HG02588 (cell line): ENCODE measurements around the gene CYP2U1.
"Not testable (repeated sequence)": the region's sequence is repeated elsewhere in the genome, so short reads cannot be mapped to it uniquely, and the experiment has no call there.

Experiments used
- ATAC-seq: cut with Tn5 transposase; IDR thresholded peaks from one replicate; pipeline ENCODE4 v1.9.1; 2021; ENCODE audit warnings: mild to moderate bottlenecking, moderate library complexity; ENCODE audit not compliant: unreplicated experiment

CYP2U1 gene

DNA sequence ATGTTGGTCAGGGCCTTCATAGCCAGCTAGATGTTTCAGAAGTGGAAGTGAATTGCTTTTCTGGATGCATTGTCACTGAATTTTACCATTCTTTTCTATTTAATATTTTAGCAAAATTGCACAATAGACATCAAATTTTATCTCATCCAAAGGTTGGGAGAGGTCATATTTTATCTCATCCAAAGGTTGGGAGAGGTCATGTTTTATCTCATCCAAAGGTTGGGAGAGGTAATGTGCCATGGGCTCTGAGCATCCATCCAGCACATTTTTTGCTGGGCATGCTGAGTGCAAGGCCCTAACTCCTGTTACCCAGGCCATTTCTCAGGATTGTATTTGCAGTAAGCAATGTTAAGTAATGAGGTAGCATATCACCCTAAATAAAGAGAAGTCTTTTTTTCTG, 14.7 kb upstream of the CYP2U1 start:
- ATAC-seq: no peak

DNA sequence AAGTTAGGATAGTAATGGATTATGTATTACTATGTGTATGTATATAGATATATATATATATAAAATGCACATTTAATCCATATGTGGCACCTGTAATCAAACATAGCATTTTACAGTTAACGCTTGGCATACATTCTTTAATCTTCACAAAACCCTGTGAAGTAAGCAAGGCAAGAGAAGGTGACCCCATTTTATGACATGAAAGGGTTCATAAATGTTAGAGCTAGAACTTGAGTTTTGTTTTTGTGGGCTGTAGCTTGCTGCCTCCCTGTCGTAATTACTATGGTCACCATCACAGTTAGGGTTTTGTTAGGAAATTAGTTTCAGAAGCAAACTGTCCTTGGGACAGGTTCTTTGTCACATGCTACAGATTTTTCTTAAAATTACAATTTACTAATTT, 13.8 kb upstream of the CYP2U1 start:
- ATAC-seq: no peak

DNA sequence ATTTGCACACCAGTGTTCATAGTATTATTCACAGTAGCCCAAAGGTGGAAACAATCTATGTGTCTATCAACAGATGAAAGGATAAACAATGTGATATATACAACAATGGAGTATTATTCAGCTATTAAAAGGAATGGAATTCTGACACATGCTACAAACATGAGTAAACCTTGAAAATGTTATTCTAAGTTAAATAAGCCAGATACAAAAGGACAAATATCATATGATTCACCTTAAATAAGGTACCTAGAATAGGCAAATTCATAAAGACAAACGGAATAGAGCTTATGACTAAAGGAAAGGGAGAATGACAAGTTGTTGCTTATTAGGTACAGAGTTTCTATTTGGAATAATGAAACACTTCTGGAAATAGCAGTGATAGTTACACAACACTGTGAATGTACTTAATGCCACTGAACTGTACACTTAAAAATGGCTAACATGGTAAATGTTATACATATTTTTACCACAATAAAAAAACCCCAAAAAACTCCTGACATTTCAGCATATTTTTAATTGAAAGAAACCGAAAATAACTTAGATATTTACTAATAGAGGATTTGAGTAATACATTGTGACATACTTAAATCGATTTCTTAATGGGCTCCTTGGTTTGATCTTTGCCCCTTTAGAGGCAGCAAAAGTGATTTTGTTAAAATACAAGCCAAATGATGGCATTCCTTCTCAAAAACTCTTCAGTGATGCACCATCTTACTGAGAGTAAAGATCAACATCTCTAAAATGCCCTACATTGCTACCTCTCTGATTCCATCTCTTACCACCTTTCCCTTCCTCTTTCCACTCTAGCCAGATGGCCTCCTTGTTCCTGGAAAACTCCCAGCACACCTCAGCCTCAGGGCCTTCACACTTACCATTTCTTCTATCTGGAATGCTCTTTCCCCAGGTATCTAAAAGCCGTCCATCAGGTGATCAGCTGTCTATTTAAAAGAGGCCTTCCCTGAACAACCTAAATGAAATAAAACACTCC, 8.6 kb upstream of the CYP2U1 start:
- ATAC-seq: no peak

DNA sequence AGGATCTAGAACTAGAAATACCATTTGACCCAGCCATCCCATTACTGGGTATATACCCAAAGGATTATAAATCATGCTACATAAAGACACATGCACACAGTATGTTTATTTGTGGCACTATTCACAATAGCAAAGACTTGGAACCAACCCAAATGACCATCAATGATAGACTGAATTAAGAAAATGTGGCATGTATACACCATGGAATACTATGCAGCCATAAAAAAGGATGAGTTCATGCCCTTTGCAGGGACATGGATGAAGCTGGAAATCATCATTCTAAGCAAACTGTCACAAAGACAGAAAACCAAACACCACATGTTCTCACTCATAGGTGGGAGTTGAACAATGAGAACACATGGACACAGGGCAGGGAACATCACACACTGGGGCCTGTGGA, 5.6 kb upstream of the CYP2U1 start:
- not testable (repeated sequence) for ATAC-seq

DNA sequence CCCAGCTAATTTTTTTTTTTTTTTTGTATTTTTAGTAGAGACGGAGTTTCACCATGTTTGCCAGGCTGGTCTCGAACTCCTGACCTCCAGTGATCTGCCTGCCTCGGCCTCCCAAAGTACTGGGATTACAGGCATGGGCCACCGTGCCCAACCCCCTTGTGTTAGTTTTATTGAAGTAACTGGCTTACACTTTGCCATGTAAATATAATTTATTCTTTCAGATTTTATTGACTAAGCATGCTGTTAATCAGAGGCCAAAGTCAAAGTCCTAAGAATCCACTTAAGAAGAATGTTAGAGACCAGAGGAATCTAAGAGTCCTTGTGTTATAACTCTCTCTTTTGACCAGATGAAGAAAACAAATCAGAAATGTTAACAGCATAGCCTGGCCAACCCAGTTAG, 4.5 kb upstream of the CYP2U1 start:
- not testable (repeated sequence) for ATAC-seq

DNA sequence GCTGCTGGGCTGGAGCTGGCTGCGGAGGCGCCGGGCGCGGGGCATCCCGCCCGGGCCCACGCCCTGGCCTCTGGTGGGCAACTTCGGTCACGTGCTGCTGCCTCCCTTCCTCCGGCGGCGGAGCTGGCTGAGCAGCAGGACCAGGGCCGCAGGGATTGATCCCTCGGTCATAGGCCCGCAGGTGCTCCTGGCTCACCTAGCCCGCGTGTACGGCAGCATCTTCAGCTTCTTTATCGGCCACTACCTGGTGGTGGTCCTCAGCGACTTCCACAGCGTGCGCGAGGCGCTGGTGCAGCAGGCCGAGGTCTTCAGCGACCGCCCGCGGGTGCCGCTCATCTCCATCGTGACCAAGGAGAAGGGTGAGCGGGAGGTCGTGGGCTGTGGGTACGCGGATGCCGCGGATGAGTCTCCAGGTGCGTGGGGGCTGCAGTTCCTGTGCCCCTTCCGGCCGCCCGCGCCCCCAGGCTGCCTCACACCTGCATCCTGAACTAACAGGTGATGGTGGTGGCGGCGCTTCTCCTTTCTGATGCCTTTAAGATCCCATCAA, 499 bp downstream of the CYP2U1 start:
- ATAC-seq: peak; percentile 20

DNA sequence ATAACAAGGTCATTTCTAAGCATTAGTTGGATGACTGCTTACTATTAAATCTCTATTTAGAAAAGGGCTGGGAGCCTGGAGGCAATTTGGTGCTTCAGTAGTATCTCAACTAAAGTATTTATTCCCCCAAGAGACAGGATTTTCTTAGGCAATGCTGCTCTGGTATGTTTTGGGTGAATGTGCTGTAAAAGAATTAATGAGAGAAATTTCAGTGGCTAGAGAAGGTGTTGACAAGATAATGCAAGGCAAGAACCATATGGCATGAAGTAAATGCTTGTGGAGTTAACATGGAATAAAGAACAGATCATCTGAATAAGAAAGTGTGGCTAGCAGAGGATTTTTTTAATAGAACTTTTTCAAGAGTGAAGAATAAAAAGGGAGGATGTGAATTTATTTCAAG, 3.9 kb downstream of the CYP2U1 start:
- ATAC-seq: no peak

DNA sequence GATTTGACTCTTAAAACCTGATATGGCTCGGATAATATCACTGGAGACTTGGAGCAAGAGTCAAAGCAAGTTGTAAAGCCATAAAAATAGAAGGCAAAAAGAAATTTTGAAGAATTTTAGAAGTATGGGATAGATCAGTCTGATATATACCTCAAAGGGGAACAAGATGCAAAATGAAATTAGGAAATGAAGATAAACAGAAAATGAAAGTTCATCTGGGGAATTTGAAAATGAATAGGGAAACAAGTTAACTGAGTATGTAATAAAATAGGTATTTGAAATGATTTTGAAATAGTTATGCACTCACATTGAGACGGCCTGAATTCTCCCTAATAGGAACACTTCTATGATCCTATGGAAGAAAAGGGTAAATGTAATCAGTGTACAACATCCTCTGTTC, 5.7 kb downstream of the CYP2U1 start:
- ATAC-seq: no peak

DNA sequence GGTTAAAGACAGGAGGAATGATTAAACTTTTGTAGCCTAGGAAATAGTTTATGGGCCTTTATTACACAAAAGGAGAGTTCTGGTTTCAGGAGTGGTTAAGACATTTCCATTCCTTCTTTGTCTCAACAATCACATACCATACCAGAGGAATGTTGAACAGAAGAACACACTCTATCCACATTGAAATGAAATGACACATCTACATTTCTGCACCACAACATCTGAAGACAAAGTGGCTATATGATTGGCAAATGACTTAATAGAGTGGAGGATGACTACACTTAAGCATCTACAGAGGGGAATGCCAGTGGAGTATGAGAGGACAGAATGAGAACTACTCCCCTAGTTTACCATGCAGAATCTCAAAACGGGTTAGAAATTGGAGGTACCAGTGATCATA, 8.0 kb downstream of the CYP2U1 start:
- ATAC-seq: no peak

DNA sequence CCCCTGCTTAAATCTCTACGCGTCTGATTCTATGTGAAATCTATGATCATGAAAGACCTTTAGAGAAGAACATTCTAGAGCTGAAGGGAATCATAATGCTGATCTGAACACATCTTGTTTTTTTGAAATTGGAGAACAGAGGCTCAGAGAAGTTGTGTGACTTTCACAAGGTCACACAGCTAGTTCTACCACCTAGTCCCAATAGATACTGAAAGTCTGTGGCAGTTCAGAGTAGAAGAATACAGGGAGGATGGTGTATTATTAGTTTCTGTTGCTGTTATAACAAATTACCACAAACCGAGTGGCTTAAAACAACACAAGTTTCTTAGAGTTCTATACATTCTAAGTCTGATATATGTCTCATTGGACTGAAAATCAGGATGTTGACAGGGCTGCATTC, 14.5 kb downstream of the CYP2U1 start:
- ATAC-seq: no peak

DNA sequence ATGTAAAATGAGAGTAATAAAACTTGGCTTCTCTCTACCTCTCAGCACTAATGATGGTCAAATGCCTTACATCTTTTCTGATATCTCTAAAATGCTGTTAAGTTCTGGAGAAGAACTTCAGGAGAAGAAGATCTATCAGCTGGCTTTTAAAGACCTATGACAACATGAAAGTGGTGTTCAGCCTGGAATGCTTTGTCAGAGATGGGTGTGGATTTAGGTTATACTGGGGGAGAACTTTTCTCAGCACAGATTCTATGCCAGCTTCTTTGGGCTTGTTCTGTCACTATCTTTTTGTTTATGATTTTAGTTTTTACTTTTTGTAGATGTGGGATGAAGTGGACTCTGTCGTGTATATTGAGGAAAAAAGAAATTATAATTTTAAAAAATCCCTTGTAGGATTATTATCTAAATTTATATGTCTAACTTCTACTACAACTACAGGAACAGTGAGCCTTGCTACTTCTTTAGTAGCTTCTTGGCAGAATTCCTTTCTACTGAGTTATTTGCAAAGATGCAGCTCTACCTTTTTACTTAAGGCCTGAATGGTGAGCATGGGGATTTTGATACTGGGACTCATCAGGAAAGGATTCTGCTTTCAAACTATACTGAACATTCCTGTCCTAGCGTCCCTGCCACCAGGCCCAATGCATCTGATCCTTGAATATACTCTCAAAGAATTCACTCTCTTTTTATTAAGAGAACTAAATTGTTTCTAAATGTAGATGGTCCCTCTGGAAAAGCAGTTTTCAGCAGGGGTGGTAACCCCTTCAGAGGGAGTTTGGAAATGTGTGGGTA, 19.6 kb downstream of the CYP2U1 start:
- no peak for ATAC-seq

DNA sequence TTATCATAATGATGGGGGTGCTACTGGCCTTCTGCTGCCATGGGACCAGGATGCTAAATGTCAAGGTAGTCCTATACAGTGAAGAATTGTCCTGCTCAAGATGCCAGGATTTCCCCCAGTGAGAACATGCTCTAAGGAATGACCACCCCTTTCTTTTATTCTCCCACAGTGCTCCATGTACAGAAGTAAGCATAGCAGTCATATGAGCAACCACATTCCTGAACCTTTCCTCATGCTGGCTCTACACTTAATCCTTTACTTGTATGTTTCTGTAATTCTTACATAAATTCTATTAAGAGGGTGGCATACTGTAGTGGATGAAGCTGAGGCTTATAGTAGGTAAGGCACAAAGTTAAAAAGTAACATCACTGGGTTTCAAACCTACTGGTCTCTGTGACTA, 20.2 kb downstream of the CYP2U1 start:
- ATAC-seq: no peak

DNA sequence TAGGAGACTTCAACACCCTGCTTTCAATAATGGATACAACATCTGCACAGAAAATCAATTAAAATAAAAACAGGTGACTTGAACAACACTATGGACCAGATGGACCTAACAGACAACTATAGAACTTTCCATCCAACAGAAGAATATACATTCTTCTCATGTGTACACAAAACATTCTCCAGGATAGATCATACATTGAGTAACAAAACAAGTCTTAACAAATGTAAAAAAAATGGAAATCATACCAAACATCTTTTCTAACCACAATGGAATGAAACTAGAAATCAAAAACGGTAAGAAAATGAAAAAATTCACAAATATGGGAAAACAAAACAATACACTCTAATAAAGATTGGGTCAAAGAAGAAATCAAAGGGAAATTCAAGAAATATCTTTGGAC, 24.7 kb downstream of the CYP2U1 start:
- no peak for ATAC-seq

DNA sequence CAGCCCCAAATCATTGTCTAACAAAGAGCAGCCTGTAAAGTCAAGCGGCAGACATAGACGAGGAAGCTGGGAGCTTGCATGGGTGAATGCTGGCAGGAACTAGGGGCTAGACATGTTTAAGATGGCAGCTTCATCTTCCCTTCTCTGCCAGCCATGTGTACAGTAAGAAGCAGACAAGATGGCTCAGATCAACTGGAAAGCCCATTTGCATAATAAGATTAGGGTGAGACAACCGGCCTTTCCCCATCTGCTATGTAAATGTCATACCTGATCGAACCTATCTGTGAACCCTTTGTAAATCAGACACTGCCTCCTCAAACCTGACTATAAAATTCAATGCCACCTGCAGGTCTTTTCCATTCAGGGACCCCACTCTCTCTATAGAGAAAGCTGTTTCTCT, 35.6 kb downstream of the CYP2U1 start:
- no peak for ATAC-seq

DNA sequence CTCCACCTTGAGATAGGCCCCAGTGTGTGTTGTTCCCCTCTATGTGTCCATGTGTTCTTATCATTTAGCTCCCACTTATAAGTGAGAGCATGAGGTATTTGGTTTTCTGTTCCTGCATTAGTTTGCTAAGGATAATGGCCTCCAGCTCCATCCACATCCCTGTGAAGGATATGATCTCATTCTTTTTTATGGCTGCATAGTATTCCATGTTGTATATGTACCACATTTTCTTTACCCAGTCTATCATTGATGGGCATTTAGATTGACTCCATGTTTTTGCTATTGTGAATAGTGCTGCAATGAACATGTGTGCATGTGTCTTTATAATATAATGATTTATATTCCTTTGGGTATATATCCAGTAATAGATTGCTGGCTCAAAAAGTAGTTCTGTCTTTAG, 36.2 kb downstream of the CYP2U1 start:
- not testable (repeated sequence) for ATAC-seq

DNA sequence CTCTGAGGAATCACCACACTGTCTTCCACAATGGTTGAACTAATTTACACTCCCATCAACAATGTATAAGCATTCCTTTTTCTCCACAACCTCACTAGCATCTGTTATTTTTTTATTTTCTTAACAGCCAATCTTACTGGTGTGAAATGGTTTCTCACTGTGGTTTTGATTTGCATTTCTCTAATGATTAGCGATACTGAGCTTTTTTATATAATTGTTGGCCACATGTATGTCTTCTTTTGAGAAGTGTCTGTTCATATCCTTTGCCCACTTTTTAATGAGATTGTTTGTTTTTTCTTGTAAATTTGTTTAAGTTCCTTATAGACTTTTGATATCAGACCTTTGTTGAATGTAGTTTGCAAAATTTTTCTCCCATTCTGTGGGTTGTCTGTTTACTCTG, 36.6 kb downstream of the CYP2U1 start:
- not testable (repeated sequence) for ATAC-seq

DNA sequence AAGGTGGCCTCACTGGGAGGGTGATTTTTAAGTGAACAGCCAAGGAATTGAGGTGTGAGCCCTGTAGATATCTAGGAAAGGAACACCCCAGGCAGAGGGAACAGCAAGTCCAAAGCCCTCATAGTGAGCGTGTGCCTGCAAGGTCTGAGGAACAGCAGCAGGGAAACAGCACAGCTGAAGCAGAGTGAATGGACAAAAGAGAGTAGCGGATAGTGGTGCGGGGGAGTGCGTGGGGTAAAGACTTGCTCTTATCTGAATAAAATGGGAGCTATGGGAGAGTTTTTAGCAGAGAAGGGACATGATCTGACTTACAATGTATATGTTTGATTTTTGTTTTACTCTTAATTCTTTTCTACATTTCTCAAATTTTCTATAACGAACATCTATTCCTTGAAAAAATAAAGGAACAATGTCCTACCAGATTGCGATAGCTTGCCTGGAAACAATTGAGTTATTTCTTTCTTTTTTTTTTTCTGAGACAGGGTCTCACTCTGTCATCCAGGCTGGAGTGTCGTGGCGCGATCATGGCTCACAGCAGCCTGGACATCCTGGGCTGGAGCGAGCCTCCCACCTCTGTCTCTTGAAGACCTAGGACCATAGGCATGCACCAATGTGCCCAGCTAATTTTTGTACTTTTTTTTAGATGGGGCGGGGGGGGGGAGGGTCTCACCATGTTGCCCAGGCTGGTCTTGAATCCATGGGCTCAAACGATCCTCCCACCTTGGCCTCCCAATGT, 38.9 kb downstream of the CYP2U1 start:
- no peak for ATAC-seq

DNA sequence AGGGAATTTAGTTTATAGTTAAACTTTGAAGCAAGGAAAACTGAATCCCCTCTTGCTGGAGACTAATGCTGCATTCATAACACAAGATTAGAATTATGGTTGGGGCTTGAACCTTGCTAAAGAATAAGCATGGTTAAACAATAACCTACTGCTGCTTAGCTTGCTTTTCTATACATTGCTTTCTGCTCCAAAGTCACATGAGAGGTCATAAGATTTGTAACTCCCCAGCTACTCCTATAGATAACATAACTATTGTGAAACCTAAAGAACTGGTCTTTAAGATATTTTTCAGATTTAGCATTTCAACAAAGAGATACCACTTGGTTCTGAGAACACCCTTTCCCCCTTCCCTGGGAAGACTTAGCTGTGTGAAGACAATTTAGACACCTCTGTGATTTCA, 41.3 kb downstream of the CYP2U1 start:
- no peak for ATAC-seq

DNA sequence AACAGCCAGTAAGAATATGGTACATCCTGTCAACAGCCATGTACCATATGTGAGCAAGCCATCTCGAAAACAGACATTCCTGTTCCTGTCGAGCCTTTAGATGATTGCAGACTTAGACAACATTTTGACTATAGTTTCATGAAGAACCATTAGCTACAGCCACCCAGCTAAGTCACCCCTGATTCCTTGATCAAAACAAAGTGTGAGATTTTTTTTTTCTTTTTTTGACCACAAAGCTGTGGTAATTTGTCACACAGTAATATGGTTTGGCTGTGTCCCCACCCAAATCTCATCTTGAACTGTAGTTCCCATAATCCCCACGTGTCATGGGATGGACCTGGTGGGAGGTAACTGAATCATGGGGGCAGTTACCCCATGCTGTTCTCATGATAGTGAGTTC, 43.2 kb downstream of the CYP2U1 start:
- ATAC-seq: no peak

DNA sequence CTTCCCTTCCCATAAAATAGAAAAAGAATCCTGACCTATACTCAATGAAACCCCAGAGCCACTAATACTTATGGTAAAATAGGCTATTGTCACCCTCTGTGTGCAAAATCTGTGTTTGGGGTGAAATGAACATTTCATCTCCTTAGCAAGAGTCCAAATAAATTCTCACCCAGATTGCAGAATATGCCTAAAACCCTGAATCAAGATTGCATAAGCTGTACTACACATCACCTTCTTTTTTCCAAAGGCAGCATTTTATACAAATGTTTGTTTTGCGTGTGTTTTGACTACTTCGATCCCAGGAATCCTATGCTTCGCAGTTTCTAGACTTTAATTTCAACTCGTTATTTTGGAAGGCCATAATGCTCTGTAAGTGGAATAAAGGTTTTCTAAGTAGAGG, 46.1 kb downstream of the CYP2U1 start:
- ATAC-seq: no peak
